Activated CD4-positive, alpha-beta T cell treated with anti-CD3 and anti-CD28 coated beads, Interleukin-2, amount 50 U/mL, for 24 hours (primary cell): ENCODE results near the gene RAB40C.
"Not testable (repeated sequence)": the region's sequence is repeated elsewhere in the genome, so short reads cannot be mapped to it uniquely, and the experiment has no call there.

Experiments
- DNase-seq, 2 donors: peaks; one replicate each; pipeline ENCODE4 v3.0.0-alpha.2; 2020; ENCODE audit warnings: low read depth in 1 of 2, low spot score in 1 of 2

The RAB40C gene

GRCh38 chr16:588889-589657 lies 793 bp upstream of the RAB40C start:
- peak; percentile 96 to 99 for DNase-seq

GRCh38 chr16:590188-590814 lies 435 bp downstream of the RAB40C start:
- DNase-seq: no peak

GRCh38 chr16:590815-591200 lies 942 bp downstream of the RAB40C start:
- no peak for DNase-seq

- no peak for DNase-seq
These were observed 1.4 kb downstream of the RAB40C start for GRCh38 chr16:591231-591630.

GRCh38 chr16:591892-592517 lies 2.1 kb downstream of the RAB40C start:
- DNase-seq: no peak

- DNase-seq: no peak
These were observed 2.8 kb downstream of the RAB40C start for GRCh38 chr16:592518-593306.

- no peak for DNase-seq
These were observed 3.5 kb downstream of the RAB40C start for GRCh38 chr16:593406-593805.

GRCh38 chr16:593807-594206 lies 3.9 kb downstream of the RAB40C start:
- no peak for DNase-seq

- no peak for DNase-seq
These were observed 5.2 kb downstream of the RAB40C start for GRCh38 chr16:595094-595528.

- DNase-seq: no peak
These were observed 6.3 kb downstream of the RAB40C start for GRCh38 chr16:595942-596735.

GRCh38 chr16:596736-597060 lies 6.8 kb downstream of the RAB40C start:
- no peak for DNase-seq

- DNase-seq: not testable (repeated sequence)
These were observed 7.8 kb downstream of the RAB40C start for GRCh38 chr16:597655-598054.

GRCh38 chr16:598823-599739 lies 9.2 kb downstream of the RAB40C start:
- DNase-seq: no peak

- no peak for DNase-seq
These were observed 10.9 kb downstream of the RAB40C start for GRCh38 chr16:600781-601180.

- no peak for DNase-seq
These were observed 14.1 kb downstream of the RAB40C start for GRCh38 chr16:603933-604332.

GRCh38 chr16:606656-607307 lies 16.9 kb downstream of the RAB40C start:
- no peak for DNase-seq

- peak in 1 of 2 donors; percentile 32 for DNase-seq
These were observed 18.2 kb downstream of the RAB40C start for GRCh38 chr16:608019-608418.

- no peak for DNase-seq
These were observed 19.4 kb downstream of the RAB40C start for GRCh38 chr16:609316-609715.

- no peak for DNase-seq
These were observed 20.1 kb downstream of the RAB40C start for GRCh38 chr16:609984-610383.
